PFSK-1 (cell line): ENCODE measurements around the gene SDK1.

Source experiments
- FOXP2 ChIP-seq: optimal IDR thresholded peaks from 2 replicates; pipeline ENCODE3; 2011; ENCODE audit warnings: borderline replicate concordance, control low read depth, inconsistent platforms; ENCODE audit not compliant: insufficient read depth; ENCODE audit errors: extremely low read length, extremely low read depth
- POLR2AphosphoS5 ChIP-seq: IDR thresholded peaks from 2 replicates; pipeline ENCODE4 v1.6.1; 2012; ENCODE audit warnings: low read depth, mild to moderate bottlenecking, control low read depth, low read length, moderate library complexity
- REST ChIP-seq, 2 experiments: IDR thresholded peaks; 2 replicates each; pipeline versions ENCODE4 v1.6.1 to v1.8.0; 2011 to 2012; ENCODE audit warnings: low read depth in 2 of 2, low read length in 2 of 2, control low read depth in 1 of 2, inconsistent platforms in 1 of 2, mild to moderate bottlenecking in 1 of 2, moderate library complexity in 1 of 2; ENCODE audit not compliant: insufficient read depth in 1 of 2
- SIN3A ChIP-seq: IDR thresholded peaks from 2 replicates; pipeline ENCODE4 v1.6.1; 2012; ENCODE audit warnings: mild to moderate bottlenecking, low read length, moderate library complexity, borderline replicate concordance; ENCODE audit not compliant: insufficient read depth
- TAF1 ChIP-seq: IDR thresholded peaks from 2 replicates; pipeline ENCODE4 v1.6.1; 2012; ENCODE audit warnings: low read length, control low read depth, borderline replicate concordance; ENCODE audit not compliant: insufficient read depth

Gene SDK1

GRCh38 chr7:4277936-4278335 lies 976.9 kb downstream of the SDK1 start:
- TF ChIP-seq REST (IDR thresholded peaks at IDR 0.05; ENCODE audit: insufficient read depth in 1 of 2, low read depth in 2 of 2, low read length in 2 of 2) (no peak), TAF1 (no peak), FOXP2 (no peak), POLR2AphosphoS5 (no peak), SIN3A (no peak)

- TF ChIP-seq FOXP2 (no peak), POLR2AphosphoS5 (no peak), TAF1 (no peak), REST (IDR thresholded peaks at IDR 0.05; ENCODE audit: insufficient read depth in 1 of 2, low read depth in 2 of 2, low read length in 2 of 2) (no peak), SIN3A (no peak)
Observed at GRCh38 chr7:4279216-4279615, 978.2 kb downstream of the SDK1 start.

GRCh38 chr7:4281231-4281993 lies 980.4 kb downstream of the SDK1 start:
- TF ChIP-seq FOXP2 (no peak), SIN3A (no peak), TAF1 (no peak), POLR2AphosphoS5 (no peak), REST (IDR thresholded peaks at IDR 0.05; ENCODE audit: insufficient read depth in 1 of 2, low read depth in 2 of 2, low read length in 2 of 2) (no peak)

- no peak for TF ChIP-seq POLR2AphosphoS5
Observed at GRCh38 chr7:4282434-4283223, 981.6 kb downstream of the SDK1 start.

GRCh38 chr7:4286351-4286750 lies 985.3 kb downstream of the SDK1 start:
- no peak for TF ChIP-seq FOXP2

GRCh38 chr7:4288791-4289394 lies 987.8 kb downstream of the SDK1 start:
- TF ChIP-seq FOXP2 (no peak), POLR2AphosphoS5 (no peak), TAF1 (no peak), REST (IDR thresholded peaks at IDR 0.05; ENCODE audit: insufficient read depth in 1 of 2, low read depth in 2 of 2, low read length in 2 of 2) (no peak), SIN3A (no peak)
